Kidney (tissue), 14 donors: ENCODE results near the gene FZD2. TPM values are rescaled to one million over a fixed set of nuclear protein-coding genes. Genes with fewer than 3 reads are reported as not detected.

Experiments used
- DNase-seq, 5 donors: peaks; one replicate each; pipeline ENCODE4 v3.0.0-alpha.2; 2013 to 2020
- FAIRE-seq: peaks from 2 replicates; lab custom pipeline; 2012; peaks lifted over from hg19 to GRCh38; lab: Jason Lieb, UNC
- H3K27ac ChIP-seq, 2 donors: one replicate each; pipeline ENCODE4 v1.7.0; 2013; ENCODE audit warnings: low read depth in 2 of 2, low read length in 2 of 2, inconsistent platforms in 1 of 2
- H3K27me3 ChIP-seq: one replicate; pipeline ENCODE4 v1.7.1; 2013; ENCODE audit warnings: low read length, inconsistent platforms; ENCODE audit not compliant: control insufficient read depth, insufficient read depth
- H3K36me3 ChIP-seq, 3 donors: one replicate each; pipeline versions ENCODE4 v1.7.0 to v1.7.1; 2013; ENCODE audit warnings: low read length in 3 of 3, control low read depth in 1 of 3, inconsistent platforms in 1 of 3; ENCODE audit not compliant: insufficient read depth in 3 of 3, control insufficient read depth in 2 of 3
- H3K4me1 ChIP-seq, 3 donors: one replicate each; pipeline versions ENCODE4 v1.7.0 to v1.7.1; 2013; ENCODE audit warnings: low read length in 3 of 3, inconsistent platforms in 1 of 3, low read depth in 1 of 3; ENCODE audit not compliant: control insufficient read depth in 2 of 3, insufficient read depth in 2 of 3
- H3K4me3 ChIP-seq, 3 donors: one replicate each; pipeline versions ENCODE4 v1.7.0 to v1.8.1; 2013; ENCODE audit warnings: low read length in 3 of 3, control low read depth in 1 of 3, inconsistent platforms in 1 of 3
- H3K9ac ChIP-seq, 3 donors: one replicate each; pipeline versions ENCODE4 v1.7.0 to v1.7.1; 2013; ENCODE audit warnings: low read length in 3 of 3, control low read depth in 1 of 3, inconsistent platforms in 1 of 3
- H3K9me3 ChIP-seq, 3 donors: one replicate each; pipeline versions ENCODE4 v1.7.0 to v1.7.1; 2013; ENCODE audit warnings: low read length in 3 of 3, control low read depth in 1 of 3, inconsistent platforms in 1 of 3; ENCODE audit not compliant: control insufficient read depth in 2 of 3, insufficient read depth in 1 of 3
- intact Hi-C: fragments of 100-400 bp; cut with DNase I; formaldehyde crosslinking; loops from one replicate; pipeline ENCODE4 v1.11.1; 2022
- polyA plus RNA-seq: library from polyadenylated mRNA; stranded (reverse); fragments of 350-450 nt; fragmentation: Illumina TruSeq; extraction: RNeasy Lipid Tissue Mini Kit (QIAGEN cat#74804); gene quantifications from one replicate; pipeline ENCODE4 v1.2.3, GENCODE V29; 2014; ENCODE audit warnings: low read depth, low replicate concordance; ENCODE audit not compliant: insufficient read depth
- total RNA-seq: library from RNA; stranded (reverse); fragmentation: NEBNext Ultra II Directional; extraction: Animal tissue kit (Norgen Biotek cat#: 25700); gene quantifications from one replicate; pipeline ENCODE4 v1.2.1, GENCODE V29; 2021
- TF ChIP-seq, protein P1 (sequence below): IDR thresholded peaks from 3 replicates; pipeline ENCODE4 v1.5.1; 2012; ENCODE audit warnings: mild to moderate bottlenecking, moderate library complexity, borderline replicate concordance; ENCODE audit not compliant: insufficient read depth; ENCODE audit errors: extremely low read depth
- donor health status: control.
- donor health status: control.
- donor health status: control.
- donor health status: control.
- donor health status: control.
- donor health status: DM: yes; HTN: yes; CAD: no.
- donor health status: Normal renal cell carcinoma (clear cell type).

FZD2 gene
- total and polyA plus RNA-seq, 2 donors from 2014 or later, result 4.7 to 5.5 TPM

DNA sequence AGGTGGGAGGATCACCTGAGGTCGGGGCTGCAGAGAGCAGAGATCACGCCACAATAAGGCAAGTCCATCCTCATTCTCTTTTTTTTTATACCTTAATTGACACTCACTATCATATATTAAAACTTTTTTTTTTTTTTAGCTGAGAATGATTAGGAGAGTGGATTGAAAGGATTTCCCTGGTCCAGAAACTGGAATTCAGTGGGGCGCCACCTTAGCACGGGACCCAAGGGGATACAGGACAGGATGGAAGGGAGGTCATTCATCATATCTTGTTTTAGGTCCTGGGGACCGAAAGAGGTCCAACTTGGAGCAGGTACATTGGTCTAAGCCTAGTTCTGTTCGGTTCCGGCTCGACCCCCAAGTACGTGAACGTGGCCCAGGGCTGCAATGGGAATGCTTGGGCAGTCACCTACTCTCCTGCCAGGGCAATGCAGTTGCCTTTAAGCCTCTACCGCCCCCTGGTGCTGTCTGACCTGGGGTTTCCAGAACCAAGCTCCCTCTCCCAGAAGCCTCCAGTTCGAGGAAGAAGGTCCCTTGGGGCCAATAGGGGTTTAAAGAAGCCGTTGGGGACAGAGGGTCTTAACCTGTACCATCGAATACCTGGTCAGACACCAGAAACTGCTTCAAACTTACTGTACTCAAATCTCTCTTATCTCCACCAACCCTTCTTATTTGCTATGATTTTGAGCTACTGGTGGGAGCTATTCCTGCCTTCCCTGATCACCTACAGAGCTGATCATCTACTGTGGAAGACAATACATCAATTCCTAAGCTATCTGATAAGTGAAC, 34.2 kb upstream of the FZD2 start:
- intact Hi-C loops, result no loop called here
- FAIRE-seq, result no peak

DNA sequence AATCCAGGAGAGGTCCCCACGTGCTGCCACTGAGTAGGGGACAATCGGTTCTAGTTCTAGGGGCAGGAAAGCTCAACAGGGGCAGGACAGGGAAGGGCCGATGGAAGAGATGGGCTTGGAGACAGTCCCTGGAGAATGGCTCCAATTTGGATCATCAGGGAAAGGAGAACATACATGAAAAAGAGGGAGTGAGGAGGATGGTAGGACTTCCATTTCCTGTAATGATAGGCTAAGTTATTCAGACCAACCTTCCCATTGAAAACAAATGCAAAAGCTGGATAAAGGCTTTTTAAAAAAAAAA, 33.7 kb upstream of the FZD2 start:
- FAIRE-seq (no peak), DNase-seq (no peak)
- Histone ChIP-seq H3K27ac (no peak overlapping the region), H3K9ac (no peak overlapping the region), H3K27me3 (no peaks in the 10 kb centered on the region), H3K36me3 (no peaks in the 10 kb centered on the region), H3K4me3 (no peak overlapping the region), H3K9me3 (peaks cover 0 to 6% (median 3%) of the 10 kb centered on the region in 3 donors), H3K4me1 (no peaks in the 10 kb centered on the region)
- TF ChIP-seq, protein P1, sequence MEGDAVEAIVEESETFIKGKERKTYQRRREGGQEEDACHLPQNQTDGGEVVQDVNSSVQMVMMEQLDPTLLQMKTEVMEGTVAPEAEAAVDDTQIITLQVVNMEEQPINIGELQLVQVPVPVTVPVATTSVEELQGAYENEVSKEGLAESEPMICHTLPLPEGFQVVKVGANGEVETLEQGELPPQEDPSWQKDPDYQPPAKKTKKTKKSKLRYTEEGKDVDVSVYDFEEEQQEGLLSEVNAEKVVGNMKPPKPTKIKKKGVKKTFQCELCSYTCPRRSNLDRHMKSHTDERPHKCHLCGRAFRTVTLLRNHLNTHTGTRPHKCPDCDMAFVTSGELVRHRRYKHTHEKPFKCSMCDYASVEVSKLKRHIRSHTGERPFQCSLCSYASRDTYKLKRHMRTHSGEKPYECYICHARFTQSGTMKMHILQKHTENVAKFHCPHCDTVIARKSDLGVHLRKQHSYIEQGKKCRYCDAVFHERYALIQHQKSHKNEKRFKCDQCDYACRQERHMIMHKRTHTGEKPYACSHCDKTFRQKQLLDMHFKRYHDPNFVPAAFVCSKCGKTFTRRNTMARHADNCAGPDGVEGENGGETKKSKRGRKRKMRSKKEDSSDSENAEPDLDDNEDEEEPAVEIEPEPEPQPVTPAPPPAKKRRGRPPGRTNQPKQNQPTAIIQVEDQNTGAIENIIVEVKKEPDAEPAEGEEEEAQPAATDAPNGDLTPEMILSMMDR, result no peak
- intact Hi-C loops, result no loop called here

More for the DNA sequence above, 34.2 kb upstream of the FZD2 start:
- no peaks in the 10 kb centered on the region for H3K36me3 ChIP-seq
- peak in 2 of 5 donors; percentile 43 to 50 for DNase-seq
- H3K4me3 ChIP-seq, result no peak overlapping the region
- no peak overlapping the region for H3K27ac ChIP-seq
- H3K27me3 ChIP-seq, result no peaks in the 10 kb centered on the region
- TF ChIP-seq, protein P1, result peak; percentile 55
- no peak overlapping the region for H3K9ac ChIP-seq
- H3K9me3 ChIP-seq, result peaks cover 0 to 6% (median 3%) of the 10 kb centered on the region in 3 donors
- no peaks in the 10 kb centered on the region for H3K4me1 ChIP-seq

- TF ChIP-seq, protein P1, result no peak
- intact Hi-C loops, result no loop called here
- no peak overlapping the region for H3K27ac ChIP-seq
- H3K4me1 ChIP-seq, result no peaks in the 10 kb centered on the region
- FAIRE-seq (no peak), DNase-seq (no peak)
- H3K9ac ChIP-seq, result no peak overlapping the region
- peaks cover 0 to 6% (median 3%) of the 10 kb centered on the region in 3 donors for H3K9me3 ChIP-seq
- H3K36me3 ChIP-seq, result no peaks in the 10 kb centered on the region
- H3K27me3 ChIP-seq, result no peaks in the 10 kb centered on the region
- H3K4me3 ChIP-seq, result no peak overlapping the region
Measured at GRCh38 chr17:44527102-44527501, 30.2 kb upstream of the FZD2 start.

DNA sequence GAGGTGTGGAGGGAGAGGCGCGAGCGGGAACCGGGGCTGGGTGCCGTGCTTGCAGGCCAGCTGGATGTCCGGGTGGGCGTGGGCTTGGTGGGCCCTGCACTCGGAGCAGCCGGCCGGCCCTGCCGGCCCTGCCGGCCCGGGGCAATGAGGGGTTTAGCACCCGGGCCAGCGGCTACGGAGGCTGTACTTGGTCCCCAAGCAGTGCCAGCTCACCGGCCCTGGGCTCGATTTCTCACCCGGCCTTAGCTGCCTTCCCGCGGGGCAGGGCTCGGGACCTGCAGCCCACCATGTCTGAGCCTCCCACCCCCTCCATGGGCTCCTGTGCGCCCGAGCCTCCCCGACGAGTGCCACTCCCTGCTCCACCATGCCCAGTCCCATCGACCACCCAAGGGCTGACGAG, 29.3 kb upstream of the FZD2 start:
- FAIRE-seq (no peak), DNase-seq (no peak)
- Histone ChIP-seq H3K27me3 (no peaks in the 10 kb centered on the region), H3K4me3 (no peak overlapping the region), H3K9ac (no peak overlapping the region), H3K4me1 (no peaks in the 10 kb centered on the region), H3K36me3 (no peaks in the 10 kb centered on the region), H3K27ac (no peak overlapping the region), H3K9me3 (peaks cover 0 to 6% (median 3%) of the 10 kb centered on the region in 3 donors)
- intact Hi-C loops, result no loop called here
- TF ChIP-seq, protein P1, result no peak
